GM23248 (cell line): ENCODE results near the gene TM2D1.

ENCODE experiments used
- EZH2 ChIP-seq: fragments of 200-600 bp; sonication (generic); IDR thresholded peaks from 2 replicates; pipeline ENCODE4 v1.6.1; 2018; ENCODE audit warnings: antibody characterized with exemption, mild to moderate bottlenecking; ENCODE audit not compliant: insufficient read depth, poor library complexity, severe bottlenecking
- EZH2phosphoT487 ChIP-seq: fragments of 200-600 bp; sonication (generic); IDR thresholded peaks from 2 replicates; pipeline ENCODE4 v1.6.1; 2018; ENCODE audit warnings: antibody characterized with exemption, moderate library complexity, mild to moderate bottlenecking, low read depth; ENCODE audit not compliant: insufficient read depth

GRCh38 chr1:61655453-61655852 is 69.5 kb downstream of the TM2D1 start:
- TF ChIP-seq EZH2 = no peak
- TF ChIP-seq EZH2phosphoT487 = no peak
